HG02943 (cell line): ENCODE results near the gene ECM2.
"Not testable (repeated sequence)": the region's sequence is repeated elsewhere in the genome, so short reads cannot be mapped to it uniquely, and the experiment has no call there.

Experiments used
- ATAC-seq: cut with Tn5 transposase; IDR thresholded peaks from one replicate; pipeline ENCODE4 v1.9.1; 2021; ENCODE audit warnings: mild to moderate bottlenecking, low read depth, moderate library complexity; ENCODE audit not compliant: unreplicated experiment

Gene ECM2

DNA sequence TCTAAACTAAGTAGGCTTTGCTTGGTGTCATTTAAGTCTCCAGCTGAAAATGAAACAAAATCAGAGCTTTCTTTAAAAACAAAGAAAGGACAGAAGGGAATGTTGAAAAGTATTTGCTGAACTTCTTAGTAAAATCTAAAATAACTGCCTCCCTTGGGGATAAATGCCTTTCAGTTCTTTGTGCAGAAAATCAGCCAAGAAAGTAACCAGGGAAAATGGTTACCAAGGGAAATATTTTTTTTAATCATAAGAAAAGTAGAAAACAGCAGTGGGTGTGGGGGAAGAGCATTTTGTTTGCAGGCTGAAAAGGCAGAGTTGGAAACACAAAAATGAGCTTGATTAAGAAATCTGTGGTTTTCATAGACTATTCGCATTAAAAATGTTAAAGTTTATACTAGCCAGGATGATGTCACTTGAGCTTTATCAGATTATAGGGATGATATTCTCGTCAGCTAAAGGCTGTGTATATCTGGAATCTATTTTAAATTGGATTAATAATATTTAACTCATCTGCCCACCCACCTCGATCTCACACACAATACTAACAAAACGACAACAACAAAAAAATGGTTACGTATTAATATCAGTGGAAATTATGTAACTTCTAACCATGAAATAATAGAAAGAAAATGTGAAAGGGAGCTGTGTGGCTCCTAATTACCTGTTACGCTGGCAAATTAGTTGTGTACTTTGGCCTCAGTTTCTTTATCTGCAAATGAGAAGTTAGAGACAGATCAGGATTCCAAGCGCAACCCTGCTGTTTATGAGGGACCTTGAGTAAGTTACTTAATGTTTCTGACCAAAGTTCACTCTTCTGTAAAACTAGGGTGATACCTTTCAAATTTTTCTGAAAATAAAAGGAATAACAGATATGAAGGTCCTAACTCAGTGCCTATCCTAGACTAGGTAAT, at the start of gene ECM2:
ECM2 (minus strand) TSS at position 51 of the 911 bp plus-strand sequence. CDS start 13,124 bp downstream, outside the sequence.
- ATAC-seq: no peak

DNA sequence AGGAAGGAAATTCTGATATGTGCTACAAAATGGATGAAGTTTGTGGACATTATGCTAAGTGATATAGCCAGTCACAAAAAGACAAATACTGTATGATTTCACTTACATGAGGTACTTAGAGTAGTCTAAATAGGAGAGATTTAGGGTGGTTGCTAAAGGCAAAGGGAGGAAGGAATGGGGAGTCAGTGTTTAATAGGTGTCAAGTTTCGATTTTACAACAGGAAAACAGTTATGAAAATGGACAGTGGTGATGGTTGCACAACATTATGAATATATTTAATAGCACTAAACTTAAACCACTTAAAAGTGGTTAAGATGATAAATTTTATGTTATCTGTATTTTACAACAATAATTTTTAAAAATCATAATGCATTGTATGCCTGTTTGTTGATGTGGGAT, 40.4 kb upstream of the ECM2 start:
- no peak for ATAC-seq

DNA sequence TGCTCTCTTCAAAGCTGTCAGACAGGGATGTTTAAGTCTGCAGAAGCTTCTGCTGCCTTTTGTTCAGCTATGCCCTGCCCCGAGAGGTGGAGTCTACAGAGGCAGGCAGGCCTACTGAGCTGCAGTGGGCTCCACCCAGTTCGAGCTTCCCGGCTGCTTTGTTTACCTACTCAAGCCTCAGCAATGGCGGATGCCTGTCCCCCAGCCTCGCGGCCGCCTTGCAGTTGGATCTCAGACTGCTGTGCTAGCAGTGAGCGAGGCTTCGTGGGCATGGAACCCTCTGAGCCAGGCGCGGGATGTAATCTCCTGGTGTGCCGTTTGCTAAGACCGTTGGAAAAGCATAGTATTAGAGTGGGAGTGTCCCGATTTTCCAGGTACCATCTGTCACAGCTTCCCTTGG, 37.8 kb upstream of the ECM2 start:
- not testable (repeated sequence) for ATAC-seq

DNA sequence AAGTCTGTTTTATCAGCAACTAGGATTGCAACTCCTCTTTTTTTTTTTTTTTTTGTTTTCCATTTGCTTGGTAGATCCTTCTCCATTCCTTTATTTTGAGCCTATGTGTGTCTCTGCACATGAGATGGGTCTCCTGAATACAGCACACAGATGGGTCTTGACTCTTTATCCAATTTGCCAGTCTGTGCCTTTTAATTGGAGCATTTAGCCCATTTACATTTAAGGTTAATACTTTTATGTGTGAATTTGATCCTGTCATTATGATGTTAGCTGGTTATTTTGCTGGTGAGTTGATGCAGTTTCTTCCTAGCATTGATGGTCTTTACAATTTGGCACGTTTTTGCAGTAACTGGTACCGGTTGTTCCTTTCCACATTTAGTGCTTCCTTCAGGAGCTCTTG, 36.1 kb upstream of the ECM2 start:
- not testable (repeated sequence) for ATAC-seq

DNA sequence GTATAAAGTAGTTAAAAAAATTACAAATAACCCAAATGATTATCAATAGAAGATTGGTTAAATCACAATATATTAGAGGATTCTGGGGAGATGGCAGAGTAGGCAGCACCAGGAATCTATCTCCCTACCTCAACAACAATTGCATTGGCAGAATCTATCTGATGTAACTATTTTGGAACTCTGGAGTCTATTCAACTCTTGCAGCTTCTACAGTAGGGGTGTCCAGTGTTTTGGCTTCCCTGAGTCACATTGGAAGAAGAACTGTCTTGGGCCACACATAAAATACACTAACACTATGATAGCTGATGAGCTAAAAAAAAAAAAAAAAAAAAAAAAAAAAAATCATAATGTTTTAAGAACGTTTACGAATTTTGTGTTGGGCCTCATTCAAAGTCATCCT, 29.2 kb upstream of the ECM2 start:
- ATAC-seq: no peak

DNA sequence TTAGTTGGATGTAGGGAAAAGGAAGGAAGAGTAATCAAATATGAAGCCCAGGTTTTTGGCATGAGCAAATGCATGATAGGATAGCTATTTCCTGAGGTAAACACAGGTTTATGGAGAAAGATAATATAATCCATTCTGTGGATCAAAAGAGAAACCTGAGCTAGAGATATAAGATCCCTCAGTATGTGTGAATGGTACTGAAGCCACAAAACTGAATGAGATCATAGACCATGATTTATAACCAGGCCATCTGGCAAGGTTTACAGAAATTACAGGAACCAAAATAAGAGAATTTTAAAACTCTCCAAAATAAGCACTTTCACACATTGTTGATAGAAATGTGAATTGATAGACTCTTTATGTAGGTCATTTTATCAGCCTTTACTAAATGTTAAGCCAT, 28.7 kb upstream of the ECM2 start:
- no peak for ATAC-seq

DNA sequence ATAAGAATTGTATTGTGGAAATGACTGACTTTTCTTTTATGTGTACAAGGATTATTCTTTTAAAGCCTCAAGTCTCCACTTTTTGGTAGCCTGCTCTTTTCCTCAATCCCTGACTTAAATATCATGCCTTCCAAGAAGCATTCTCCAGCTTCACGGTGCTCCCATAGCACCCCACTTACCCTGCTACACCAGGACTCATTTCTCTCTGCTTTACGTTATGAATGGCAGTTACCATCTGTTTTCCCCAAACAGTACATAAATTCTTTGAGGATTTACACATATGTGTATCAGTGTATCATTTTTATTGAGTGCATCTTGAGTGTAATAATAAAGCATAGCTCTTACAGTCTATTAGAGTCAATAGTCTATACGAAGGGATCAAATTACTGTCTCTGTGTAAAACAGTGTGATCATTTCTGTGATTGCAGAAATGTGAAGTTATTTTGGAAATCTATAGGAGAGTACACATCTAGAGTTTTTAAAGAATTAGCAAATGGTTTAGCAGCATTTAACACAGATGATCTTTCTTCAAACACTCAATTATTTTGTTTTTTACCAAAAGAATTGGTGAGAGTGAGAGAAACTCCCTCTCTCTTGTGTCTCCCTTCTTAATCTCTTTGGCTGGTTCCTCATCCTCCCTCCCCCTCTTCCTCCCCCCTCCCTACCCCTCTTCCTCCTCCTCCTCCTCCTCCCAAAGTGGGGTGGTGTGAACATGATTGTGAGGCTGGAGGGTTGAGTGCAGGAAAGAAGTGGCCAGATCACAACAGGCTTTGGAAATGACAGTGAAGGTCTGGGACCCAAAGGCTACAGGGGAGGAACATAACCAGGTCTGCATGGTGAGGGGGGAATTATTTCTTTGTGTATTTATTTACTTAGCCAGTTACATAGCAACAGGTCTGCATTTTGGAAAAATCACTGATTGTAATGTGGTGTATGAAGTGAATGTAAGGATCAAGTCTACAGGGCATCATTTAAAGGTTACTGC, 27.6 kb upstream of the ECM2 start:
- no peak for ATAC-seq

DNA sequence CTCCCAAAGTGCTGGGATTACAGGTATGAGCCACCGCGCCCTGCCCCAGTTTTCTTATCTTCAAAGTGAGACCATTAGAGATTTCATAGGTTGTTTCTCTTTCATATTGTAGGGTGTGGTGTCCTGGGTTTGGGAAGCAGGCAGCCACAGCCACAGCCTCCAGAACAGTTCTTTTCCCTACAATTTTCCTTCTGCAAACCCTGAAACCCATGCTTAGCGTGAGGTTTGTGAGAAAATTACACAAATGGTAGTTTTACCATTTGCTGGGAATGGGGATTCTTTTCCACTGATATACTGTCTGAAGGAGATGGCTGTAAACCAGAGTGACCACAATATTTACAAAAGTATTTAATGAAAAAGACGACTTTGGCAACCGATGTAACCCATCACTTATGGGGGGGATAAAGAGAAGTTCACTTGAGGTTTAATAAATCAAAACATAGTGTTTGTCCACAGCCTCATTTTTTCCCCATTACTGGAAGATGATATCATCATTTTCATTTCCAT, 26.7 kb upstream of the ECM2 start:
- no peak for ATAC-seq

DNA sequence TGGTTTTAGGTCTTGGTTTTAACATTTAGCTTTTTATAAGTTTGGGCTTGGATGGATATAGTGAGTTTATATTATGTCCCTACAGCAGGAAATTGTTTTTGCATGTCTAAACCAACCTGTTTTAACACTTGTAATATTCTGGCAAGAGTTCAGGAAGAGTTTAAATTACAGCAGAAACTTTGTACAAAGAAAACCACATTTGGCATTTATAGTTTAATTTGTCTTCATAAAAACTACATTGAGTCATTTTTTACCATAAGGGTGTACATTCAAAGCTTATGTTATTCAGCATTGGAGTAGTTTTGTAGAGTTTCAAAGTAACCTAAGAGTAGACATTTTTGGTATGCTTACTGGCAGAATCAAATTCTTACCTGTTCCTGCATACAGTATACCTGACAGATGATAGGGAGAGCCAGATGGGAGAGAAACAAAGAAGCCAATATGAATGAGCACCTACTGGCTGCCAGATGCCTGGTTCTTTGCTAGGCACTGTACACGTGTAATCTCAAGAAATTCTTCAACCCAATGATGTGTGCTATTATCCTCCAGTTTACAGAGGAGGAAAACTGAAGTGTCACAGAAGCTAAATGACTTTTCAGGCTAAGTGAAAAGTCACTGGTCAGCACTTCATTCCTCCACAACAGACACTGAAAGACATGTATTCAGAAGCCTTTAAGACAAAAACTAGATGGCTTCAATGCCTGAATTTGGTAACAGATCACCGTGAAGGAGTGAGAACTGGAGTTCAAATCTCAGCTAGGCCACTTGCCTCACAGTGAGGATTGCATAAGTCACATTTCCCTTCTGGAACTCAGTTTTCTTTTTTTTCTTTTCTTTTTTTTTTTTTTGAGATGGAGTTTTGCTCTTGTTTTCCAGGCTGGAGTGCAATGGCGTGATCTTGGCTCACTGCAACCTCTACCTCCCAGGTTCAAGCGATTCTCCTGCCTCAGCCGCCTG, 25.9 kb upstream of the ECM2 start:
- ATAC-seq: no peak

DNA sequence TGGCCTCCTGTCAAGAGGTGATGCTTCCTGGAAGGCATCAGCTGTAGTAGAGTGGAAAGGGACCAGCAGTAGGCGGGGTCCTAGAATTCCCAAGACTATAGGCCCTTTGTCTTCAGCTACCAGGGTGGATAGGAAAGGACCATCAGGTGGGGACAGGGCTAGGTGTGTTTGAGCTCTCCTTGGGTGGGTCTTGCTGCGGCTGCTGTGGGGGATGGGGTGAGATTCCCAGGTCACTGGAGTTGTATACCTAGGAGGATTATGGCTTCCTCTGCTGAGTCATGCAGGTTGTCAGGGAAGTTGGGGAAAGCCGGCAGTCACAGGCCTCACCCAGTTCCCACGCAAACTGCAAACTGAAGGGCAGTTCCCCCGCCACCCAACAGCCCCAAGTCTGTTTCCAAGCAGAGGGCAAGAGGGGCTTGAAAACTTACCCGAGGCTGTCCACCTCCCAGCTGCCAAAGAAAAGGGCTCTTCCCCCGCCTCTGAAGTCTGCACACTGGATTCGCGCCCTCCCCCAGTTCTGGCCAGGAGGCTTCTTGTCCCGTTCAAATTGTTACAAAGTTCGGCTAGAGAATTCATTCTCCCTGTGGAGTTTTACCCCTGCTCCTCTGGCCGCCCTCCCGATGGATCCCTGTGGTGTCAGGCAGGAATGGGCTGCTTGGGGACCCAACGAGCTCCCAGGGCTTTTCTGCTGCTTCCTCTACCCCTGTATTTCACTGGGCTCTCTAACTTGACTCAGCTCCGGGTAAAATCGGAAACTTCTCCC, 23.0 kb upstream of the ECM2 start:
- no peak for ATAC-seq

DNA sequence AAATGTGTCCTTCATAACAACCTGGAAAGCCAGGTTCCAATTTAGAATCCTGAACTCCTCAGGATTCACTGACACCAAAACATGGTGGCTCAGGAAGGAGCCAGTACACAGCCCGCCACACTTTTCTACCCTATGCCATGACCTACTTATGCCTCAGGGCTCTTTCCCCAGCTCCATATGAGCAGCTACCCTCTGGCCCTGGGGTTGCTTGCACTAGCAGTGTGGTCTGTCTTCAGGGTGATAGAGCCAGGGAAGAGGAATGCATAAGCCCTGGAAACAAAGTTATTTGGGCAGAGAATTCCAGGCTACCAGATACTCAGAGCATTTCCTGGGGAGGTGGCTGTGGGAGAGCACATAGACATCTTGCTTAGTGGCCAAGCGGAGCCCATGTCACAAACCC, 15.0 kb upstream of the ECM2 start:
- ATAC-seq: no peak

DNA sequence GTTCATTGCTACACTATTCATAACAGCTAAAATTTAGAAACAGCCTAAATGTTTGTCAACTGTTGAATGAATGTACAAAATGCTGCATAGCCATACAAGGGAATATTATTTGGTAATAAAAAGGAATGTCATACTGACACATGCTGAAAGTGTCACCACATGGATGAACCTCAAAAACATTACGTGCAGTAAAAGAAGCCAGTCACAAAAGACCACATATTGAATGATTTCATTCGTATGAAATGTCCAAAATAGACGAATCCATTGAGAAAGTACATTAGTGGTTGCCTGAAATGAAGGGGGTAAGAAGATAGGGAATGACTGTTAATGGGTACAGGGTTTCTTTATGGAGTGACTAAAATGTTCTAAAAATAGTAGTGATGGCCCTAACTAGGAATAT, 11.6 kb upstream of the ECM2 start:
- no peak for ATAC-seq

DNA sequence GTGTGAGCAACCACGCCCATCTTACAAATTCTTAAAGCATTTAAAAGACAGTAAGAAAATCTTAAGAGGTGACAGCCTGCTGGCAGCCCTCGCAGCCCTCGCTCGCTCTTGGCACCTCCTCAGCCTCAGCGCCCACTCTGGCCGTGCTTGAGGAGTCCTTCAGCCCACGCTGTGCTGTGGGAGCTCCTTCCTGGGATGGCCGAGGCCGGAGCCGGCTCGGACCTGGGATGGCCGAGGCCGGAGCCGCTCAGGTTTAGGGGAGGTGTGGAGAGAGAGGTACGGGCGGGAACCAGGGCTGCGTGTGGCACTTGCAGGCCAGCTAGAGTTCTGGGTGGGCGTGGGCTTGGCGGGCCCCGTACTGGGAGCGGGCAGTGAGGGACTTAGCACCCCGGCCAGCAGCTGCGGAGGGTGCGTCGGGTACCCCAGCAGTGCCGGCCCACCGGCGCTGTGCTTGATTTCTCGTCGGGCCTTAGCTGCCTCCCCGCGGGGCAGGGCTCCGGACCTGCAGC, 9.3 kb upstream of the ECM2 start:
- no peak for ATAC-seq

DNA sequence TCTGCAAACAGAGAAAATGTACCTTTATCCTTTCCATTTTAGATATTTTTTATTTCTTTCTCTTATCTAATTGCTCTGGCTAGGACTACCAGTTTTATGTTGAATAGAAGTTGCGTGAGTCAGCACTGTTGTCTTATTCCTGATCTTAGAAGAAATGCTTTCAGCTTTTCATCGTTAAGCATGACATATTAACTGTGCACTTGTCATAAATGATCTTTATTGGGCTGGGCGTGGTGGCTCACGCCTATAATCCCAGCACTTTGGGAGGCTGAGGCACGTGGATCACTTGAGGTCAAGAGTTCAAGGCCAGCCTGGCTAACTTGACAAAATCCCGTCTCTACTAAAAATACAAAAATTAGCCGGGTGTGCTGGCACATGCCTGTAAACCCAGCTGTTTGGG, 8.2 kb upstream of the ECM2 start:
- no peak for ATAC-seq

DNA sequence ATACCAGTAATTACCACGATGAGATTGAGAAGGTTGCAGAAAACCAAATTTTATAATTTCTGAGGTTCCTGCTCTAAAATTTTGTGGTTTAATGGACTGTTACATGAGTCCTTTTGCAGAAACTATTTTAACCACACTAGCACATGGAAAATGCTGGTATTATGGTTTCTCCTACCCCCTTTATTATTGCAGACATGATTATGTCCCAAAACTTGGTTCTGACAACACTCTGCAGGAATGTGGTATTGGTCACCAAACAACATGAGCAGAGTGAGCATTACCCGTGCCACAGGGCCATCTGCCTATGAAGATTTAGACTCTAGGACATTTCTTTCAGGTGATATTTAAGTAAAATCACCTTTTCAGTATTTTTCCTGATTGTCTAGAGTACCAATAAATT, 2.8 kb upstream of the ECM2 start:
- ATAC-seq: no peak

DNA sequence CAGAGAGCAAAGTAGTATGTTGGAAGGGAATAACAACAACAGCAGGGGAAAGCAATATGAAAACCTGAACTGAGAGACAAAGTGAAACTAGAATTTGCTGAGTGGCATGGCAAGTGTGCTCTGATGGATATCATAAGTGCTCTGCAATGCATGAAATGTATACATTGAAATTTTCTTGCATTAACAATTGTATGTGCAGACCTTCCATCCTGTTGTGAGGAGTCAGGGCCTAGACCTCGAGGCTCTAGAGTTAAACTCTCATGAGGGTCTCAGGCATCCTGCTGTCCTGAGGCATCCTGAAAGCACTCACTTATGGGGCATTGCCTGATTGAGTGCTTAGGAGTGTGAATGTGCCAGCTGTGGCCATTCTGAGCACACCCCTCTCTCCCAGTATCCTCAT, 1.1 kb downstream of the ECM2 start:
- ATAC-seq: no peak

DNA sequence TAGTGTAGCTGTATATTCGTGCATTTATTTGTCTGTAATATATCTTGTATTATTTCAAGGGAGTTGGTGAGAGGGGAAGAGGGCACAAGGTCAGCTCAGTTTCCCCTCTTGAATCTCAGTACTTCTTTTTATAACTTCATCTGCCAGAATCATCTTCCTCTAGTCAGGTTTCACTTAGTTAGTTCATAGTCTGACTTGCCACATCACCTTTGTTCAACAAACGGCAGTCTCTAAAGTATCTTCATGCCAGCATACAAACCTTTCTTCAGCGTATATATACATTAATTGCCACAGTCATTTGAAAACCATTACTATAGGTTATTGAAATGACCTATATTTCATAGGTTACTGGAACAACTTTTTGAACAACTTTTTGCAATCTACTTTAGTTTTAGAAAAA, 1.6 kb downstream of the ECM2 start:
- no peak for ATAC-seq

DNA sequence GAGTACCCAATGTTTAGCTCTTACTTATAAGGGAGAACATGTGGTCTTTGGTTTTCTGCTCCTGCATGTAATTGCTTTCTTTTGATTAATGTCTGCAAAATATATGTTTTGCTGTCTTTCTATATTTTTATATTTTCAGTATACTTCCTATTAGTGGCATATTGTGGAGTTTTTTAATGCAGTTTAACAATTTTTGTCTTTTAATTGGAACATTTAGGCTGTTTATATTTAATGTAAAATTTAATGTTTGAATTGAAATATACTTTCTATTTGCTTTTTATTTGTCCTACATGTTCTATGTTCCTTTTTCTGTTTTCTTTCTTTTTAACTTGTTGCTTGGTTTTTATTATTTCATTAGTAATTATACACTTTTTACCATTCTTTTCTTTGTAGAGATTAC, 4.9 kb downstream of the ECM2 start:
- no peak for ATAC-seq

DNA sequence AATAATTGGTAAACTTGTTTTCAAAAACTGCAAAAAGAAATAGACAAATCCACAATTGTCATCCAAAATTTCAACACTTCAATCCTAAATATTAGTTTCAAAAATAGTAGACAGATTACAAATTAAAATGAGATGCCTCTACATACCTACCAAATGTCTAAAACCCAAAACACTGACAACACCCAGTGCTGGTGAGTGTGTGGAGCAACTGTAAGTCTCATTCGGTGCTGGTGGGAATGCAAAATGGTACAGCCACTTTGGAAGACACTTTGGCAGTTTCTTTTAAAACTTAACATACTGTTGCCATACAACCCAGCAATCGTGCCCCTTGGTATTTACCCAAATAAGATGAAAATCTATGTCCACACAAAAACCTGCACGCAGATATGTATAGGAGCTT, 6.7 kb downstream of the ECM2 start:
- no peak for ATAC-seq
